ENCODE results near the gene HNRNPA2B1. TPM values are rescaled to one million over a fixed set of nuclear protein-coding genes. Genes with fewer than 3 reads are reported as not detected.

Gene HNRNPA2B1
- total RNA-seq, 1 experiment from 2014 or later: 1,137 TPM

- Histone ChIP-seq H3K23me2 (ENCODE audit: insufficient read length, low read depth, low read length, poor library complexity, severe bottlenecking) (peaks cover 2% of the 10 kb centered on the region), H2BK120ac (ENCODE audit: low read depth, low read length, poor library complexity, severe bottlenecking) (no peak overlapping the region), H3K9me3 (ENCODE audit: control insufficient read depth, low read depth, low read length) (no peaks in the 10 kb centered on the region), H3K18ac (ENCODE audit: insufficient read length, low read depth, low read length) (no peak overlapping the region), H3K4ac (ENCODE audit: low read depth, low read length) (no peak overlapping the region), H2BK12ac (ENCODE audit: insufficient read length, low read depth, low read length) (no peak overlapping the region), H3K9ac (ENCODE audit: extremely low read depth, insufficient read length, low read length) (no peak overlapping the region), H3K79me2 (ENCODE audit: insufficient read depth, low read length) (peaks cover 47% of the 10 kb centered on the region), H3K27ac (ENCODE audit: insufficient read length, low read depth, low read length) (no peak overlapping the region), H4K5ac (ENCODE audit: insufficient read length, low read depth, low read length) (no peak overlapping the region), H4K91ac (ENCODE audit: insufficient read length, low read depth, low read length) (no peak overlapping the region), H2AK5ac (ENCODE audit: insufficient read length, low read length) (no peak overlapping the region), H2BK5ac (ENCODE audit: insufficient read length, low read length) (no peak overlapping the region), H3K79me1 (ENCODE audit: insufficient read depth, low read depth, low read length, poor library complexity, severe bottlenecking) (peaks cover 3% of the 10 kb centered on the region), H3K4me2 (ENCODE audit: insufficient read depth, insufficient read length, low read length) (peak overlapping the region; percentile 87), H3T11ph (ENCODE audit: low read length) (no peak overlapping the region), H2BK15ac (ENCODE audit: low read depth, low read length) (no peak overlapping the region), H3K27me3 (ENCODE audit: insufficient read depth, low read length) (no peaks in the 10 kb centered on the region), H2AFZ (ENCODE audit: low read length) (no peak overlapping the region), H2BK20ac (ENCODE audit: low read depth, low read length, poor library complexity, severe bottlenecking) (no peak overlapping the region), H4K8ac (replicated peaks; ENCODE audit: insufficient read length, low read depth, low read length) (no peak overlapping the region), H4K20me1 (ENCODE audit: control insufficient read depth, insufficient read depth, insufficient read length) (no peaks in the 10 kb centered on the region), H3K23ac (ENCODE audit: insufficient read length, low read depth, low read length) (no peak overlapping the region), H3K4me1 (ENCODE audit: insufficient read depth, low read length) (peaks cover 2% of the 10 kb centered on the region), H3K14ac (ENCODE audit: insufficient read depth, low read length) (no peak overlapping the region), H3K56ac (ENCODE audit: insufficient read length, low read depth, low read length) (no peak overlapping the region)
- peaks cover 89 to 94% (median 93%) of the 10 kb centered on the region in 3 experiments for H3K36me3 Mint-ChIP-seq (ENCODE audit: insufficient read depth in 1 of 3, low read depth in 3 of 3)
- H3K27me3 Mint-ChIP-seq (ENCODE audit: low read depth): peaks cover 9% of the 10 kb centered on the region
- peak overlapping the region; percentile 100 for H3K4me3 Mint-ChIP-seq
- DNase-seq: no peak
- no peak for TF ChIP-seq CTCF (conservative IDR thresholded peaks at IDR 0.05)
- peaks cover 28 to 53% of the 10 kb centered on the region in 2 experiments for H3K4me1 Mint-ChIP-seq
- whole genome bisulfite sequencing (ENCODE audit: extremely low coverage, insufficient read length, low lambda C conversion rate): no CpG with 5 or more reads among the region's 10 CpGs
- peaks cover 17 to 21% of the 10 kb centered on the region in 2 experiments for H3K9me3 Mint-ChIP-seq
- H3K27ac Mint-ChIP-seq: peak overlapping the region; percentile 56 to 97 (median 67); a peak in 6 of 7 replicates
Observed at GRCh38 chr7:26195867-26196657, 4.5 kb downstream of the HNRNPA2B1 start.
